ENCODE data around the gene TMEM87A. TPM values are rescaled to one million over a fixed set of nuclear protein-coding genes. Genes with fewer than 3 reads are reported as not detected.

Gene TMEM87A
- polyA plus RNA-seq, 10 donors: 29.6 to 44.7 (median 40.2) TPM

DNA sequence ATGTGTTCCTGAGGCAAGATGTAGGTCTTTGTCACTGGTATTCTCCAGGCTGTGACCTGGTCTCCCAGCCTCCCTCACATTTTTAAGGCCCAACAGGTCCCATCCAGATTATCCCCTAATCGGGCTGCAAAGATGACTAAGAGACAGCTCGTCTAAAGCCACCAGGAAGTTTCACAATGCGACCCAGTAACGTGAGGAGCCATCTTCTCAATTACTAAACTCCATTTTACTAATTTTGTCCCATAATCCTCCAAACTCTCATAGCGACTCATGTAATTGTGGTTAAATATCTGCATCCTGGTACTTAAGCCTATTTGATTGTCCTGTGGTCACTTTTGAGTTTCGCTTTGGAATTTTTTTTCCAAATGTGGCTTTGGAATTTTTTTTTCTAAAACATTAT is 108.1 kb downstream of the TMEM87A start:
- no peak for DNase-seq

DNA sequence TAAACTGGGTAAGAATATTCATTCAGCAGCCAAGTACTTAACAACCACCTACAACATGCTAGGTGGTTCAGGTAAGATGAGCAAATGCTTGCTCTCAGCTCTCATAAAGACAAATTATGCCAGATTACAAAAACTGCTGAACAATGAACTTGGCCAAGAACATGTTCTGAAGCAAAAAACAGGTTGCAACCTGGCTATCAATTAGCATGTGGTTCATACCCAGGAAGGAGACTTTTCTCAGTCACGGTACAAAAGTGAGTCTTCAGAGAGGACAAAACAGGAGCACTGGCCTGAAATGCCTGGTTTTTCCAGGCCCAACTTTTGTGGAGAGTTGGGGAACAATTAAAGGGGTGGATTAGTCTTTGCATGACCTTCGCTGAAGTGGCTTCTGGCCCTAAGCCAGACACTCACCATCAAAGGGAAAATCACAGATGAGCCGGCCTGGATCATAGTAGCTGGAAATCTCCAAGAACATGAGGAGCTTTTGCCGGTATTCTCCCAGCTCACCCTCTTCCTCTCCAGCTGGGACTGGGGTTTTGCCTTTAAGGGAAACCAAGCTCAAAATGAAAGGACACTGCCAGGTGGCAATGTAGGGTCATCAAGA is 109.2 kb downstream of the TMEM87A start:
- DNase-seq: no peak

DNA sequence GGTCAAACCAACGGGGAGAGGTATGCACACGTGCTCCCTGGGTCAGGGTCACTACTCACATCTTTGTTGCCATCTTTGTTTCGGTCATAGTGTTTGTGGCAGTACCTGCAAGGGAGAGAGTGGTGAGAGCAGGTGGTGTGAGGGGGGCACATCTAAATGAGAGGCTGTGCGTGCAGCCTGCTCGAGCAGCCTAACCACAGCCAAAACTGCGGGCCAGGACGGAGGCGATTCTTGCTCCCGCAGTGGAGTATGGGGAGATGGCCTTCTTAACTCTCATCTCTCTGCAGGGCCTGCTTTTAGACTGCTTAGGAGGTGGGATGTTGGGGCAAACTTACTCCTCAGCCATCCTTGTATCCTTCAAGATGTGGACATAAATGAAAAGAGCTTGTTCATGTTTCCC is 109.9 kb downstream of the TMEM87A start:
- no peak for DNase-seq

Other genes starting within 250 kb of the TMEM87A start
- gene PLA2G4D, start 178.9 kb downstream of the TMEM87A start, polyA plus RNA-seq (ENCODE audit: insufficient read length in 10 of 10): under 1 TPM in 9 of 10 donors, not detected in 1; 0.09 to 0.23 (median 0.14) TPM
- gene PLA2G4F, start 116.8 kb downstream of the TMEM87A start, polyA plus RNA-seq (ENCODE audit: insufficient read length in 10 of 10): 1 to 10 TPM in 2 of 10 donors, under 1 TPM in 4, not detected in 4; 0.05 to 2.7 (median 0.12) TPM
- gene VPS39, start 65.1 kb downstream of the TMEM87A start, polyA plus RNA-seq (ENCODE audit: insufficient read length in 10 of 10): 10 to 100 TPM; 32.8 to 56.7 (median 44.9) TPM
- gene GANC, start 232 bp downstream of the TMEM87A start, polyA plus RNA-seq (ENCODE audit: insufficient read length in 10 of 10): 10 to 100 TPM; 12.6 to 19.9 (median 14.4) TPM
- gene CAPN3, start 86.1 kb upstream of the TMEM87A start, polyA plus RNA-seq (ENCODE audit: insufficient read length in 10 of 10): 100 to 1,000 TPM; 151 to 483 (median 332) TPM
- gene ZNF106, start 217.7 kb upstream of the TMEM87A start, polyA plus RNA-seq (ENCODE audit: insufficient read length in 10 of 10): 100 to 1,000 TPM; 178 to 329 (median 227) TPM
- gene SNAP23, start 222.2 kb upstream of the TMEM87A start, polyA plus RNA-seq (ENCODE audit: insufficient read length in 10 of 10): 10 to 100 TPM; 51.5 to 68.4 (median 58.8) TPM

Measured in muscle of back (tissue), 11 donors.